Ovary (tissue), 3 donors: ENCODE measurements around the gene FANCI.

ENCODE experiments used
- CTCF ChIP-seq, 3 donors: fragments of 450-650 bp in 2 of 3; fragments of 200-600 bp in 1 of 3; IDR thresholded peaks; one replicate each; pipeline versions ENCODE4 v1.5.1 to v1.8.0; 2016 to 2022; ENCODE audit warnings: antibody characterized with exemption in 3 of 3, mild to moderate bottlenecking in 1 of 3
- EP300 ChIP-seq: sonication (generic); formaldehyde crosslinking; IDR thresholded peaks from one replicate; pipeline ENCODE4 v1.6.1; 2017; ENCODE audit warnings: antibody characterized with exemption
- donor health status: DM: no; HTN: no; CAD: no.

- TF ChIP-seq CTCF (IDR thresholded peaks at IDR 0.05) (no peak), EP300 (no peak)
These were observed 39.4 kb downstream of the FANCI start for GRCh38 chr15:89283201-89283600.
